GM12878 (cell line): ENCODE data around the gene FNDC3B. TPM values are rescaled to one million over a fixed set of nuclear protein-coding genes. Genes with fewer than 3 reads are reported as not detected.
A peak's percentile ranks its signal among the peaks of the same experiment; 100 is the strongest.

ENCODE experiments used
- ATAC-seq: fragments of 200-7000 bp; cut with Tn5 transposase; 3 replicates; pipeline ENCODE4 v1.9.1; 2020; ENCODE audit warnings: mild to moderate bottlenecking, moderate library complexity
- BruUV-seq: library from RNA; stranded (reverse); fragments of 400-500 nt; replicated peaks from 2 replicates; lab custom pipeline; 2021; lab: Mats Ljungman, UMichigan
- CTCF ChIA-PET: fragments of 300-600 bp; sonication (Branson Sonifier 250); formaldehyde crosslinking; extraction: SDS; loops from one replicate; lab custom pipeline; 2021; ENCODE audit warnings: inconsistent platforms; lab: Yijun Ruan, JAX
- POLR2A ChIA-PET: fragments of 350-600 bp; formaldehyde crosslinking; extraction: SDS; loops from one replicate; lab custom pipeline; 2021; ENCODE audit warnings: inconsistent platforms; lab: Charles Lee
- RAD21 ChIA-PET: fragments of 300-600 bp; sonication (Branson Sonifier 250); formaldehyde crosslinking; loops from one replicate; lab custom pipeline; 2023; ENCODE audit warnings: antibody characterized with exemption; ENCODE audit not compliant: unreplicated experiment; lab: Charles Lee
- SMC1A ChIA-PET: fragments of 300-600 bp; sonication (Branson Sonifier 250); formaldehyde crosslinking; loops from one replicate; lab custom pipeline; 2023; ENCODE audit not compliant: unreplicated experiment, uncharacterized antibody; lab: Charles Lee
- DNase-seq: peaks from one replicate; pipeline ENCODE4 v3.0.0-alpha.2; 2011; ENCODE audit warnings: low read depth, low spot score
- FAIRE-seq: peaks from 3 replicates; lab custom pipeline; 2011; peaks lifted over from hg19 to GRCh38; lab: Jason Lieb, UNC
- H2AFZ ChIP-seq: 2 replicates; pipeline ENCODE4 v1.6.0; 2011; ENCODE audit warnings: low read depth, low read length, control low read depth; ENCODE audit not compliant: control insufficient read depth
- H3K27ac ChIP-seq: 2 replicates; pipeline ENCODE4 v1.5.1; 2011; ENCODE audit warnings: control low read depth; ENCODE audit not compliant: control insufficient read depth, insufficient read depth
- H3K27me3 ChIP-seq, 2 experiments: replicated peaks in 1 of 2; 2 replicates each; pipeline versions ENCODE4 v1.6.0 to v1.6.1; 2011; ENCODE audit warnings: low read length in 1 of 2; ENCODE audit not compliant: control insufficient read depth in 2 of 2, insufficient read depth in 2 of 2
- H3K36me3 ChIP-seq, 2 experiments: 2 replicates each; pipeline ENCODE4 v1.5.1; 2011; ENCODE audit warnings: low read length in 1 of 2; ENCODE audit not compliant: control insufficient read depth in 2 of 2, insufficient read depth in 2 of 2
- H3K4me1 ChIP-seq: 2 replicates; pipeline ENCODE4 v1.6.1; 2011; ENCODE audit warnings: mild to moderate bottlenecking, low read length, moderate library complexity, mixed read lengths; ENCODE audit not compliant: control insufficient read depth, insufficient read depth
- H3K4me2 ChIP-seq: 2 replicates; pipeline ENCODE4 v1.6.0; 2011; ENCODE audit warnings: control low read depth; ENCODE audit not compliant: control insufficient read depth, insufficient read depth
- H3K4me3 ChIP-seq: fragments of 200-600 bp; sonication (generic); 2 replicates; pipeline ENCODE4 v1.5.1; 2016
- H3K79me2 ChIP-seq: 2 replicates; pipeline ENCODE4 v1.6.0; 2011; ENCODE audit warnings: low read length; ENCODE audit not compliant: control insufficient read depth, insufficient read depth
- H3K9ac ChIP-seq: 2 replicates; pipeline ENCODE4 v1.8.0; 2011; ENCODE audit warnings: low read length, control low read depth, mixed read lengths; ENCODE audit not compliant: control insufficient read depth, insufficient read depth
- H3K9me3 ChIP-seq: replicated peaks from 3 replicates; pipeline ENCODE4 v1.5.1; 2011; ENCODE audit warnings: mild to moderate bottlenecking, low read length; ENCODE audit not compliant: control insufficient read depth, insufficient read depth
- H4K20me1 ChIP-seq: 2 replicates; pipeline ENCODE4 v1.6.0; 2011; ENCODE audit not compliant: control insufficient read depth, insufficient read depth
- CREB1 ChIP-seq: IDR thresholded peaks from 2 replicates; pipeline ENCODE4 v1.6.1; 2012; ENCODE audit warnings: low read depth, mild to moderate bottlenecking, inconsistent platforms
- ETV6 ChIP-seq, 2 experiments: fragments of 450-650 bp in 1 of 2; IDR thresholded peaks in 1 of 2; conservative IDR thresholded peaks in 1 of 2; 2 replicates each; pipeline ENCODE4 v1.6.1; 2014; ENCODE audit warnings: antibody characterized with exemption in 1 of 2, borderline replicate concordance in 1 of 2, low read depth in 1 of 2, mild to moderate bottlenecking in 1 of 2, moderate library complexity in 1 of 2
- FOS ChIP-seq: IDR thresholded peaks from 3 replicates; pipeline ENCODE4 v1.6.1; 2011; ENCODE audit warnings: borderline replicate concordance; ENCODE audit not compliant: insufficient read length; ENCODE audit errors: extremely low read depth
- LARP7 ChIP-seq: fragments of 450-650 bp; IDR thresholded peaks from 2 replicates; pipeline ENCODE4 v1.6.1; 2017; ENCODE audit warnings: mild to moderate bottlenecking
- MEF2A ChIP-seq: IDR thresholded peaks from 2 replicates; pipeline ENCODE4 v1.6.1; 2011; ENCODE audit warnings: low read depth, mild to moderate bottlenecking, low read length, moderate library complexity; ENCODE audit not compliant: insufficient read depth
- MXI1 ChIP-seq: fragments of 150-350 bp; IDR thresholded peaks from 2 replicates; pipeline ENCODE4 v1.6.1; 2011; ENCODE audit warnings: low read depth, mild to moderate bottlenecking, inconsistent platforms, low read length, improper control_type of control experiment
- NR2F1 ChIP-seq: fragments of 450-650 bp; conservative IDR thresholded peaks from 2 replicates; pipeline ENCODE4 v1.6.1; 2017; ENCODE audit warnings: mild to moderate bottlenecking
- POLR2A ChIP-seq: IDR thresholded peaks from 2 replicates; pipeline ENCODE4 v1.6.1; 2011; ENCODE audit warnings: low read depth, mild to moderate bottlenecking, low read length
- TARDBP ChIP-seq: IDR thresholded peaks from 2 replicates; pipeline ENCODE4 v1.6.1; 2016; ENCODE audit warnings: borderline replicate concordance
- ZNF207 ChIP-seq: fragments of 450-650 bp; IDR thresholded peaks from 2 replicates; pipeline ENCODE4 v1.6.1; 2014; ENCODE audit warnings: antibody characterized with exemption, mild to moderate bottlenecking, borderline replicate concordance
- ZNF217 ChIP-seq: fragments of 450-650 bp; IDR thresholded peaks from 2 replicates; pipeline ENCODE4 v1.6.1; 2017; ENCODE audit warnings: antibody characterized with exemption, mild to moderate bottlenecking
- WGBS: methylation state at CpG from one replicate; pipeline ENCODE4 v1.1.6; 2016; ENCODE audit warnings: low lambda C conversion rate; ENCODE audit not compliant: insufficient replicate concordance, insufficient coverage; ENCODE audit errors: missing lambda C conversion rate; 5-methylcytosine and 5-hydroxymethylcytosine counted together
- in situ Hi-C: fragments of 300-500 bp; cut with MboI; formaldehyde crosslinking; loops from 9 replicates; pipeline ENCODE4 v1.14.3; 2018; ENCODE audit warnings: mixed read lengths
- intact Hi-C: fragments of 100-400 bp; cut with micrococcal nuclease; formaldehyde crosslinking; loops from one replicate; pipeline ENCODE4 v1.14.2; 2022; ENCODE audit not compliant: unreplicated experiment
- polyA plus RNA-seq, 11 experiments: library from polyadenylated mRNA; depleted of rRNA in 4 of 11; unstranded in 6 of 11; stranded (reverse) in 5 of 11; fragments of >200 nt; fragmentation: Nextera tagmentation in 4 of 11; fragmentation: Illumina TruSeq in 1 of 11; extraction: Ambion mirVana in 4 of 11; extraction: Trizol in 1 of 11; gene quantifications; 1 replicate in 1 of 11; 2 replicates in 10 of 11; pipeline versions ENCODE4 v1.2.1 to v1.2.3, GENCODE V29; 2011 to 2016; ENCODE audit warnings: inconsistent platforms in 2 of 11, missing spikeins in 2 of 11, low read depth in 1 of 11
- total RNA-seq, 4 experiments: library from RNA; depleted of rRNA in 3 of 4; stranded (reverse); fragments of >200 nt in 3 of 4; fragmentation: Illumina TruSeq in 1 of 4; extraction: Trizol in 1 of 4; gene quantifications; 2 replicates each; pipeline versions ENCODE4 v1.2.1 to v1.2.3, GENCODE V29; 2013 to 2021
- TF ChIP-seq, protein P1 (sequence below), 3 experiments: IDR thresholded peaks in 2 of 3; conservative IDR thresholded peaks in 1 of 3; 2 replicates each; pipeline ENCODE4 v1.5.1; 2011; ENCODE audit warnings: low read depth in 3 of 3, low read length in 3 of 3, mild to moderate bottlenecking in 3 of 3, control low read depth in 2 of 3, moderate library complexity in 2 of 3, inconsistent platforms in 1 of 3, mixed read lengths in 1 of 3; ENCODE audit not compliant: control insufficient read depth in 2 of 3, insufficient read depth in 1 of 3; ENCODE audit errors: extremely low read depth in 1 of 3
- TF ChIP-seq, protein P2 (sequence below): fragments of 450-650 bp; formaldehyde crosslinking; IDR thresholded peaks from 2 replicates; pipeline ENCODE4 v1.4.0; 2022; ENCODE audit warnings: mild to moderate bottlenecking, moderate library complexity
- TF ChIP-seq, protein P3 (sequence below): fragments of 450-650 bp; IDR thresholded peaks from 2 replicates; pipeline ENCODE4 v1.6.1; 2016; ENCODE audit warnings: mild to moderate bottlenecking

Gene FNDC3B
- total and polyA plus RNA-seq, 10 of the 15 experiments (the other 5 are each of a cell fraction or from before 2014, with no cell fraction given) = 7.9 to 35.0 (median 18.5) TPM

DNA sequence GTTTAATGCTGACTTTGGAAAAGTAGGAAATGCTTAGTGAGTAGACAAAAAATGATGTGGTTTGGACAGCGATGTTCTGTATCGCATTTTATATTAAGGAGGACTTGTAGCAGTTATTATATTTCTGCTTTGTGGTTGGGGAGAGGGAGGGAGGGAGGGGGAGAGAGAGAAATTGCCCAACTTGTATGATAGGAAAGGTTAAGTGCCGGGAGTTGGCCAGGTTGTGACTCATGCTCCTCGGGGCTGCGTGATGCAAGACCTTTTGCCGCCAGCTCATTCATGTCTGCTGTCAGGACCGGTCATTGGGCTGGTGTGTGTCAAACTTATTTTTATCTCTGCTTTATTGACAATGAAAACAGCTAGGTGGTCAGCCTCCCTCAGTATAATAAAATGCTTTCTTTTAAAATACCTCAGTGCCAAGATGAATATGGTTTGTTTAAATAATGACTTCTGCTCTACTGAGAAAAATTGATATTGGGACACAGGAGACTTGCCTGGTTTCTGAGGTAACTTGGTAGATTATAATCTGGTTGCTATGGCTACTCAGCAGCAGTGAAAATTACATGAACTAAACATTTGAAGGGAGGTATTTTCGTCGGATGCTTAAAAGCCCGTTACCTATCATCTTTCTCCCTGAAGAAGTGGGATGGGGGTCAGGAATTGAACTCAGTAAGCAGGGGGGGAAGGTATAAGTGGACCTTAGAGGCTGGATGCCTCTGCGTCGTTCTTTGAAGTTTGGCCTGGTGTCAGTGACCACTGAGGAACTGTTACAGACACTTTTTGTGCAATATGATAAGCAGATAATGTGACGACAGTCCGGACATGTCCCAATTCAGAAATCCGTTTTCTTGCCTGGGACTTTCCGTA, 90.7 kb downstream of the FNDC3B start:
- DNase-seq (no peak), ATAC-seq (peak; percentile 12; the same call in 1 of the 3 replicates), FAIRE-seq (no peak)
- Histone ChIP-seq H3K9me3 (no peaks in the 10 kb centered on the region; the same call in 2 of the 3 replicates), H3K4me1 (peaks cover 29% of the 10 kb centered on the region), H3K79me2 (peaks cover 17% of the 10 kb centered on the region), H3K27ac (no peak overlapping the region), H3K27me3 (no peaks in the 10 kb centered on the region), H3K9ac (no peak overlapping the region), H3K4me3 (no peak overlapping the region), H4K20me1 (no peaks in the 10 kb centered on the region), H2AFZ (no peak overlapping the region), H3K4me2 (no peak overlapping the region), H3K36me3 (peaks cover under 1 to 5% of the 10 kb centered on the region in 2 experiments; a peak in 3 of 4 replicates)
- SMC1A ChIA-PET = interaction anchor here (0.7 to 16.7 kb wide), 13 partner anchors 8 to 90 kb away, joined by 3 to 254 read pairs (median 6); no protein-coding TSS in a partner anchor
- CTCF ChIA-PET = interaction anchor here (0.7 to 4.2 kb wide), 6 partner anchors 11 to 202 kb away, joined by 4 to 27 read pairs (median 4); no protein-coding TSS in a partner anchor
- intact Hi-C loops = loop anchor here (5.0 kb wide), 1 partner anchor 88 kb away; no protein-coding TSS in a partner anchor
- no TSS peak for BruUV-seq
- WGBS = 79% methylated on average over 16 of the region's 16 CpGs
- in situ Hi-C loops = no loop called here
- POLR2A ChIA-PET = interaction anchor here (0.6 to 1.2 kb wide), 2 partner anchors 13 to 38 kb away, joined by 3 to 7 read pairs; no protein-coding TSS in a partner anchor
- RAD21 ChIA-PET = interaction anchor here (0.6 to 7.9 kb wide), 8 partner anchors 9 to 301 kb away, joined by 3 to 71 read pairs (median 3); partner anchors contain the start of gene FNDC3B
- TF ChIP-seq NR2F1 (no peak), ZNF207 (no peak), LARP7 (no peak), ETV6 (conservative IDR thresholded peaks at IDR 0.05 in 1 of 2, IDR thresholded peaks at IDR 0.05 in 1 of 2; ENCODE audit: borderline replicate concordance in 1 of 2, low read depth in 1 of 2) (no peak), MEF2A (0 out of 2 replicates have a peak, but pooled peaks have one; percentile 35), TARDBP (no peak), ZNF217 (no peak), POLR2A (no peak), FOS (no peak), CREB1 (0 out of 2 replicates have a peak, but pooled peaks have one; percentile 14), MXI1 (no peak)
- TF ChIP-seq, protein P1, sequence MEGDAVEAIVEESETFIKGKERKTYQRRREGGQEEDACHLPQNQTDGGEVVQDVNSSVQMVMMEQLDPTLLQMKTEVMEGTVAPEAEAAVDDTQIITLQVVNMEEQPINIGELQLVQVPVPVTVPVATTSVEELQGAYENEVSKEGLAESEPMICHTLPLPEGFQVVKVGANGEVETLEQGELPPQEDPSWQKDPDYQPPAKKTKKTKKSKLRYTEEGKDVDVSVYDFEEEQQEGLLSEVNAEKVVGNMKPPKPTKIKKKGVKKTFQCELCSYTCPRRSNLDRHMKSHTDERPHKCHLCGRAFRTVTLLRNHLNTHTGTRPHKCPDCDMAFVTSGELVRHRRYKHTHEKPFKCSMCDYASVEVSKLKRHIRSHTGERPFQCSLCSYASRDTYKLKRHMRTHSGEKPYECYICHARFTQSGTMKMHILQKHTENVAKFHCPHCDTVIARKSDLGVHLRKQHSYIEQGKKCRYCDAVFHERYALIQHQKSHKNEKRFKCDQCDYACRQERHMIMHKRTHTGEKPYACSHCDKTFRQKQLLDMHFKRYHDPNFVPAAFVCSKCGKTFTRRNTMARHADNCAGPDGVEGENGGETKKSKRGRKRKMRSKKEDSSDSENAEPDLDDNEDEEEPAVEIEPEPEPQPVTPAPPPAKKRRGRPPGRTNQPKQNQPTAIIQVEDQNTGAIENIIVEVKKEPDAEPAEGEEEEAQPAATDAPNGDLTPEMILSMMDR (IDR thresholded peaks at IDR 0.05 in 2 of 3, conservative IDR thresholded peaks at IDR 0.05 in 1 of 3; ENCODE audit: control insufficient read depth in 2 of 3, extremely low read depth in 1 of 3, insufficient read depth in 1 of 3, low read depth in 3 of 3, low read length in 3 of 3) = no peak
- TF ChIP-seq, protein P2, sequence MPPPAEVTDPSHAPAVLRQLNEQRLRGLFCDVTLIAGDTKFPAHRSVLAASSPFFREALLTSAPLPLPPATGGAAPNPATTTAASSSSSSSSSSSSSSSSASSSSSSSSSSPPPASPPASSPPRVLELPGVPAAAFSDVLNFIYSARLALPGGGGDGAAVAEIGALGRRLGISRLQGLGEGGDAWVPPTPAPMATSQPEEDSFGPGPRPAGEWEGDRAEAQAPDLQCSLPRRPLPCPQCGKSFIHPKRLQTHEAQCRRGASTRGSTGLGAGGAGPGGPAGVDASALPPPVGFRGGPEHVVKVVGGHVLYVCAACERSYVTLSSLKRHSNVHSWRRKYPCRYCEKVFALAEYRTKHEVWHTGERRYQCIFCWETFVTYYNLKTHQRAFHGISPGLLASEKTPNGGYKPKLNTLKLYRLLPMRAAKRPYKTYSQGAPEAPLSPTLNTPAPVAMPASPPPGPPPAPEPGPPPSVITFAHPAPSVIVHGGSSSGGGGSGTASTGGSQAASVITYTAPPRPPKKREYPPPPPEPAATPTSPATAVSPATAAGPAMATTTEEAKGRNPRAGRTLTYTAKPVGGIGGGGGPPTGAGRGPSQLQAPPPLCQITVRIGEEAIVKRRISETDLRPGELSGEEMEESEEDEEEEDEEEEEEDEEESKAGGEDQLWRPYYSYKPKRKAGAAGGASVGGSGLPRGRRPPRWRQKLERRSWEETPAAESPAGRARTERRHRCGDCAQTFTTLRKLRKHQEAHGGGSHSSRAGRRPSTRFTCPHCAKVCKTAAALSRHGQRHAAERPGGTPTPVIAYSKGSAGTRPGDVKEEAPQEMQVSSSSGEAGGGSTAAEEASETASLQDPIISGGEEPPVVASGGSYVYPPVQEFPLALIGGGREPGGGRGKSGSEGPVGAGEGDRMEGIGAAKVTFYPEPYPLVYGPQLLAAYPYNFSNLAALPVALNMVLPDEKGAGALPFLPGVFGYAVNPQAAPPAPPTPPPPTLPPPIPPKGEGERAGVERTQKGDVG (CRISPR knock-in tag) = no peak
- TF ChIP-seq, protein P3, sequence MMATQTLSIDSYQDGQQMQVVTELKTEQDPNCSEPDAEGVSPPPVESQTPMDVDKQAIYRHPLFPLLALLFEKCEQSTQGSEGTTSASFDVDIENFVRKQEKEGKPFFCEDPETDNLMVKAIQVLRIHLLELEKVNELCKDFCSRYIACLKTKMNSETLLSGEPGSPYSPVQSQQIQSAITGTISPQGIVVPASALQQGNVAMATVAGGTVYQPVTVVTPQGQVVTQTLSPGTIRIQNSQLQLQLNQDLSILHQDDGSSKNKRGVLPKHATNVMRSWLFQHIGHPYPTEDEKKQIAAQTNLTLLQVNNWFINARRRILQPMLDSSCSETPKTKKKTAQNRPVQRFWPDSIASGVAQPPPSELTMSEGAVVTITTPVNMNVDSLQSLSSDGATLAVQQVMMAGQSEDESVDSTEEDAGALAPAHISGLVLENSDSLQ = no peak
